H9 (cell line): Measurements from ENCODE around the gene FICD. TPM values are rescaled to one million over a fixed set of nuclear protein-coding genes. Genes with fewer than 3 reads are reported as not detected.

ENCODE experiments used
- DNase-seq: peaks from one replicate; pipeline ENCODE4 v3.0.0-alpha.2; 2017
- H2AFZ ChIP-seq: one replicate; pipeline ENCODE4 v1.6.1; 2013; ENCODE audit warnings: mild to moderate bottlenecking, low read length, control low read depth, moderate library complexity
- H2AK5ac ChIP-seq: 2 replicates; pipeline ENCODE4 v1.6.1; 2013; ENCODE audit warnings: low read length, control low read depth, mixed read lengths; ENCODE audit not compliant: insufficient read length
- H2BK120ac ChIP-seq: one replicate; pipeline ENCODE4 v1.6.1; 2013; ENCODE audit warnings: low read depth, mild to moderate bottlenecking, low read length, control low read depth, inconsistent platforms; ENCODE audit not compliant: poor library complexity, severe bottlenecking
- H2BK12ac ChIP-seq: 2 replicates; pipeline ENCODE4 v1.6.1; 2013; ENCODE audit warnings: low read length, control low read depth, mixed read lengths, low read depth; ENCODE audit not compliant: insufficient read length
- H2BK15ac ChIP-seq: 2 replicates; pipeline ENCODE4 v1.6.1; 2013; ENCODE audit warnings: low read depth, low read length, control low read depth
- H2BK20ac ChIP-seq: one replicate; pipeline ENCODE4 v1.6.1; 2013; ENCODE audit warnings: low read depth, mild to moderate bottlenecking, low read length, control low read depth, inconsistent platforms; ENCODE audit not compliant: poor library complexity, severe bottlenecking
- H2BK5ac ChIP-seq: 2 replicates; pipeline ENCODE4 v1.6.1; 2013; ENCODE audit warnings: low read length, control low read depth, mixed read lengths; ENCODE audit not compliant: insufficient read length
- H3K14ac ChIP-seq: 2 replicates; pipeline ENCODE4 v1.6.1; 2013; ENCODE audit warnings: low read length, control low read depth; ENCODE audit not compliant: insufficient read depth
- H3K18ac ChIP-seq: 2 replicates; pipeline ENCODE4 v1.6.1; 2013; ENCODE audit warnings: low read depth, mild to moderate bottlenecking, mixed read lengths, low read length, control low read depth; ENCODE audit not compliant: insufficient read length
- H3K23ac ChIP-seq: 2 replicates; pipeline ENCODE4 v1.6.1; 2013; ENCODE audit warnings: low read length, control low read depth, mixed read lengths, low read depth; ENCODE audit not compliant: insufficient read length
- H3K23me2 ChIP-seq: 2 replicates; pipeline ENCODE4 v1.6.1; 2013; ENCODE audit warnings: low read depth, mild to moderate bottlenecking, mixed read lengths, low read length, control low read depth; ENCODE audit not compliant: insufficient read length, poor library complexity, severe bottlenecking
- H3K27ac ChIP-seq: 2 replicates; pipeline ENCODE4 v1.5.1; 2013; ENCODE audit warnings: low read length, control low read depth, mixed read lengths, low read depth; ENCODE audit not compliant: insufficient read length
- H3K27me3 ChIP-seq: 2 replicates; pipeline ENCODE4 v1.6.1; 2013; ENCODE audit warnings: low read length, control low read depth, inconsistent platforms; ENCODE audit not compliant: insufficient read depth
- H3K4ac ChIP-seq: 2 replicates; pipeline ENCODE4 v1.6.1; 2013; ENCODE audit warnings: low read depth, mild to moderate bottlenecking, control low read depth, inconsistent platforms, low read length, moderate library complexity
- H3K4me1 ChIP-seq: 2 replicates; pipeline ENCODE4 v1.6.1; 2013; ENCODE audit warnings: low read length, control low read depth, inconsistent platforms; ENCODE audit not compliant: insufficient read depth
- H3K4me2 ChIP-seq: 2 replicates; pipeline ENCODE4 v1.6.1; 2013; ENCODE audit warnings: low read length, control low read depth, mixed read lengths; ENCODE audit not compliant: insufficient read length, insufficient read depth
- H3K56ac ChIP-seq: 2 replicates; pipeline ENCODE4 v1.6.1; 2013; ENCODE audit warnings: low read depth, mild to moderate bottlenecking, mixed read lengths, low read length, control low read depth; ENCODE audit not compliant: insufficient read length
- H3K79me1 ChIP-seq: 2 replicates; pipeline ENCODE4 v1.6.1; 2013; ENCODE audit warnings: low read depth, mild to moderate bottlenecking, moderate library complexity, low read length, control low read depth, inconsistent platforms; ENCODE audit not compliant: insufficient read depth, poor library complexity, severe bottlenecking
- H3K79me2 ChIP-seq: 2 replicates; pipeline ENCODE4 v1.6.1; 2013; ENCODE audit warnings: low read length, control low read depth, inconsistent platforms; ENCODE audit not compliant: insufficient read depth
- H3K9ac ChIP-seq: 2 replicates; pipeline ENCODE4 v1.6.1; 2013; ENCODE audit warnings: low read length, control low read depth, mixed read lengths; ENCODE audit not compliant: insufficient read length; ENCODE audit errors: extremely low read depth
- H3K9me3 ChIP-seq: one replicate; pipeline ENCODE4 v1.6.1; 2013; ENCODE audit warnings: low read depth, low read length, inconsistent platforms; ENCODE audit not compliant: control insufficient read depth
- H3T11ph ChIP-seq: one replicate; pipeline ENCODE4 v1.6.1; 2013; ENCODE audit warnings: mild to moderate bottlenecking, low read length, control low read depth, inconsistent platforms
- H4K20me1 ChIP-seq: one replicate; pipeline ENCODE4 v1.6.1; 2013; ENCODE audit not compliant: control insufficient read depth, insufficient read length, insufficient read depth
- H4K5ac ChIP-seq: 2 replicates; pipeline ENCODE4 v1.6.1; 2013; ENCODE audit warnings: low read depth, mild to moderate bottlenecking, mixed read lengths, low read length, control low read depth; ENCODE audit not compliant: insufficient read length
- H4K8ac ChIP-seq: replicated peaks from 2 replicates; pipeline ENCODE4 v1.6.1; 2013; ENCODE audit warnings: low read length, control low read depth, mixed read lengths, low read depth; ENCODE audit not compliant: insufficient read length
- H4K91ac ChIP-seq: 2 replicates; pipeline ENCODE4 v1.6.1; 2013; ENCODE audit warnings: low read depth, mild to moderate bottlenecking, moderate library complexity, mixed read lengths, low read length, control low read depth; ENCODE audit not compliant: insufficient read length
- H3K27ac Mint-ChIP-seq, 3 experiments: 2 replicates in 2 of 3; 3 replicates in 1 of 3; pipeline ENCODE4 v1.8.0; 2020 to 2021; ENCODE audit warnings: mixed read lengths in 3 of 3, mild to moderate bottlenecking in 1 of 3, moderate library complexity in 1 of 3
- H3K27me3 Mint-ChIP-seq: 2 replicates; pipeline ENCODE4 v1.8.0; 2021; ENCODE audit warnings: low read depth, mild to moderate bottlenecking, moderate library complexity, mixed read lengths
- H3K36me3 Mint-ChIP-seq, 3 experiments: 2 replicates in 2 of 3; 3 replicates in 1 of 3; pipeline ENCODE4 v1.8.0; 2020 to 2021; ENCODE audit warnings: low read depth in 3 of 3, mixed read lengths in 3 of 3; ENCODE audit not compliant: insufficient read depth in 1 of 3
- H3K4me1 Mint-ChIP-seq, 2 experiments: 2 replicates each; pipeline ENCODE4 v1.8.0; 2020; ENCODE audit warnings: mixed read lengths in 2 of 2
- H3K4me3 Mint-ChIP-seq, 2 experiments: 2 replicates in 1 of 2; 3 replicates in 1 of 2; pipeline ENCODE4 v1.8.0; 2020 to 2021; ENCODE audit warnings: mild to moderate bottlenecking in 2 of 2, mixed read lengths in 2 of 2, moderate library complexity in 1 of 2
- H3K9me3 Mint-ChIP-seq, 2 experiments: 2 replicates in 1 of 2; 3 replicates in 1 of 2; pipeline ENCODE4 v1.8.0; 2020; ENCODE audit warnings: mild to moderate bottlenecking in 2 of 2, mixed read lengths in 2 of 2, moderate library complexity in 1 of 2
- WGBS: extraction: QIAGEN DNeasy Blood & Tissue Kit; methylation state at CpG from one replicate; pipeline ENCODE4 v1.1.7; 2013; ENCODE audit warnings: missing lambda C conversion rate, low lambda C conversion rate, mixed read lengths; ENCODE audit not compliant: insufficient read length; ENCODE audit errors: extremely low coverage; 5-methylcytosine and 5-hydroxymethylcytosine counted together
- total RNA-seq: library from RNA; stranded (reverse); gene quantifications from 2 replicates; pipeline ENCODE4 v1.2.1, GENCODE V29; 2021
- TF ChIP-seq, protein P1 (sequence below): fragments of 200-600 bp; sonication (generic); conservative IDR thresholded peaks from 3 replicates; pipeline ENCODE4 v1.8.0; 2021; ENCODE audit warnings: antibody characterized with exemption, mild to moderate bottlenecking

Gene FICD
- total RNA-seq, 1 experiment from 2014 or later = 5.1 TPM

DNA sequence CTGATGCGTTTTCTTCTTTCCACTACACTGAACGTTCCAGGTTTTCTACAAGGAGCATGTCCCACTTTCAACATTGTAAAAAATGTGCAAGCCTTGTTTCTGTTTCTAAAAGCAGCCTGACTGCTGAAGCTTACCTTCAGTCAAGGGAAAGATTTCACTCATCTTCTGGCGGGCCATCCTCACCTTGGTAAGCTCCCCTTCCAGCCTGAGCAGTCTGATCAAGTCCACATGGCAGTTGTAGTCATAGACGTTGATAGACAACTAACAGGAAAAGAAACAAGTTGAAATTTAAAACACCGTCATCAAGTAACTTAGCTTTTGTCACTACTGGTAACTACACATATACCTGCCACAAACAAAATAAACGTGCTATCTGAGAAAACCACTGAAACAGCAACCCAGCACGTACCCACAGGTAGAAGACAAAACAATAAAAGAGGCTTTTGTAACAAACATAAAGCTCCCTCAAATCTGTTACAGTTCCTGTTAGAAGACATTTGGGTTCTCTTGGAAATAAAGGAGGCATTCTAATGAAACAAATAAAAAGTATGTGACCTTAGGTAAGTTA lies 34.0 kb downstream of the FICD start:
- Mint-ChIP-seq H3K4me3 (no peak overlapping the region), H3K4me1 (peaks cover 8 to 9% of the 10 kb centered on the region in 2 experiments), H3K36me3 (peaks cover 28 to 53% (median 43%) of the 10 kb centered on the region in 3 experiments; a peak in 6 of 7 replicates), H3K27ac (peak overlapping the region in 1 of 3 experiments; percentile 77; a peak in 1 of 7 replicates), H3K9me3 (no peaks in the 10 kb centered on the region), H3K27me3 (no peaks in the 10 kb centered on the region)
- Histone ChIP-seq H2BK120ac (no peak overlapping the region), H3K4ac (no peak overlapping the region), H3K14ac (no peak overlapping the region), H3K79me2 (peaks cover 16% of the 10 kb centered on the region; the same call in 1 of the 2 replicates), H4K91ac (no peak overlapping the region), H3K27ac (no peak overlapping the region), H4K5ac (no peak overlapping the region), H3K23ac (no peak overlapping the region), H4K20me1 (no peaks in the 10 kb centered on the region), H2AK5ac (no peak overlapping the region), H2BK15ac (no peak overlapping the region), H3K4me1 (no peaks in the 10 kb centered on the region), H3K9me3 (no peaks in the 10 kb centered on the region), H3K79me1 (no peaks in the 10 kb centered on the region), H2AFZ (no peak overlapping the region), H3K18ac (no peak overlapping the region), H4K8ac (no peak overlapping the region), H2BK12ac (no peak overlapping the region), H2BK20ac (no peak overlapping the region), H3T11ph (no peak overlapping the region), H3K27me3 (no peaks in the 10 kb centered on the region), H3K56ac (no peak overlapping the region), H3K4me2 (no peak overlapping the region), H3K23me2 (peaks cover 2% of the 10 kb centered on the region), H3K9ac (no peak overlapping the region), H2BK5ac (no peak overlapping the region)
- WGBS = no CpG with 5 or more reads among the region's 7 CpGs
- TF ChIP-seq, protein P1, sequence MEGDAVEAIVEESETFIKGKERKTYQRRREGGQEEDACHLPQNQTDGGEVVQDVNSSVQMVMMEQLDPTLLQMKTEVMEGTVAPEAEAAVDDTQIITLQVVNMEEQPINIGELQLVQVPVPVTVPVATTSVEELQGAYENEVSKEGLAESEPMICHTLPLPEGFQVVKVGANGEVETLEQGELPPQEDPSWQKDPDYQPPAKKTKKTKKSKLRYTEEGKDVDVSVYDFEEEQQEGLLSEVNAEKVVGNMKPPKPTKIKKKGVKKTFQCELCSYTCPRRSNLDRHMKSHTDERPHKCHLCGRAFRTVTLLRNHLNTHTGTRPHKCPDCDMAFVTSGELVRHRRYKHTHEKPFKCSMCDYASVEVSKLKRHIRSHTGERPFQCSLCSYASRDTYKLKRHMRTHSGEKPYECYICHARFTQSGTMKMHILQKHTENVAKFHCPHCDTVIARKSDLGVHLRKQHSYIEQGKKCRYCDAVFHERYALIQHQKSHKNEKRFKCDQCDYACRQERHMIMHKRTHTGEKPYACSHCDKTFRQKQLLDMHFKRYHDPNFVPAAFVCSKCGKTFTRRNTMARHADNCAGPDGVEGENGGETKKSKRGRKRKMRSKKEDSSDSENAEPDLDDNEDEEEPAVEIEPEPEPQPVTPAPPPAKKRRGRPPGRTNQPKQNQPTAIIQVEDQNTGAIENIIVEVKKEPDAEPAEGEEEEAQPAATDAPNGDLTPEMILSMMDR = no peak
- DNase-seq = no peak
